ENCODE results near the gene CDHR2.
A peak's percentile ranks its signal among the peaks of the same experiment; 100 is the strongest.
"Not testable (repeated sequence)": the region's sequence is repeated elsewhere in the genome, so short reads cannot be mapped to it uniquely, and the experiment has no call there.

CDHR2 gene

GRCh38 chr5:176573564-176574296, 24.6 kb downstream of the CDHR2 start:
- peak; percentile 21 for DNase-seq

GRCh38 chr5:176574297-176574591, 25.1 kb downstream of the CDHR2 start:
- no peak for DNase-seq

- no peak for DNase-seq
Observed at GRCh38 chr5:176575066-176575465, 25.9 kb downstream of the CDHR2 start.

- DNase-seq: no peak
Observed at GRCh38 chr5:176575488-176576422, 26.6 kb downstream of the CDHR2 start.

GRCh38 chr5:176577312-176578176, 28.4 kb downstream of the CDHR2 start:
- no peak for DNase-seq

GRCh38 chr5:176578391-176578808, 29.3 kb downstream of the CDHR2 start:
- DNase-seq: no peak

GRCh38 chr5:176579323-176579722, 30.2 kb downstream of the CDHR2 start:
- DNase-seq: no peak

- DNase-seq: no peak
Observed at GRCh38 chr5:176581361-176581760, 32.2 kb downstream of the CDHR2 start.

- no peak for DNase-seq
Observed at GRCh38 chr5:176583076-176583475, 33.9 kb downstream of the CDHR2 start.

GRCh38 chr5:176587398-176587797, 38.3 kb downstream of the CDHR2 start:
- DNase-seq: no peak

GRCh38 chr5:176588297-176588696, 39.2 kb downstream of the CDHR2 start:
- no peak for DNase-seq

- DNase-seq: no peak
Observed at GRCh38 chr5:176589039-176589769, 40.1 kb downstream of the CDHR2 start.

- no peak for DNase-seq
Observed at GRCh38 chr5:176590035-176590717, 41.0 kb downstream of the CDHR2 start.

- DNase-seq: not testable (repeated sequence)
Observed at GRCh38 chr5:176591667-176592066, 42.5 kb downstream of the CDHR2 start.

GRCh38 chr5:176592573-176592972, 43.4 kb downstream of the CDHR2 start:
- DNase-seq: no peak

GRCh38 chr5:176593273-176593869, 44.2 kb downstream of the CDHR2 start:
- DNase-seq: no peak

- no peak for DNase-seq
Observed at GRCh38 chr5:176594554-176594953, 45.4 kb downstream of the CDHR2 start.

GRCh38 chr5:176595386-176595943, 46.3 kb downstream of the CDHR2 start:
- DNase-seq: no peak

GRCh38 chr5:176596069-176596644, 47.0 kb downstream of the CDHR2 start:
- DNase-seq: no peak

- no peak for DNase-seq
Observed at GRCh38 chr5:176596689-176597416, 47.7 kb downstream of the CDHR2 start.

Data from NCI-H1694 treated with DMSO at 0.1 percent for 48 hours (cell line).